Measurements from ENCODE around the gene PRPF6. TPM values are rescaled to one million over a fixed set of nuclear protein-coding genes. Genes with fewer than 3 reads are reported as not detected.

The PRPF6 gene
- total RNA-seq, 1 donor from 2014 or later = 81.5 TPM

DNA sequence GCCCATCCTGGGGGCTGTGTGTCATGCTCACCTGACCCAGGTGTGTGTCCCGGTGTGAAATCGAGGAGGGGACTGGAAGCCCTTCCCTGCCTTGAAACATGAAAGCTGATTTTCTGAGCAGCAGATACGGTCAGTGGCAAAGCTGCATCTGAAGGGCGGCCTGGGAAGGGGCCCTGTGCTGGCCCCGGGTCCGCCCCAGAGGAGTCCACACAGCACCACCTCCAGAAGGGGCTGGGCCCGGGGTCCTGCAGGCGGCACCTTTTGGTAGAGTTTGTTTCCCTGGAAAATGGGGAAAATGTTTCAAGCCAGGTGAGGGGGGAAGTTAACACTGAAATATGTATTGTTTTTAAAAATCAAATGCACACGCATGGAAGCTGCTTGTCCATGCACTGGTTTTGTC, 45.5 kb upstream of the PRPF6 start:
- Mint-ChIP-seq H3K4me3 (no peak overlapping the region), H3K4me1 (no peaks in the 10 kb centered on the region), H3K27me3 (ENCODE audit: low read depth) (no peaks in the 10 kb centered on the region), H3K36me3 (ENCODE audit: low read depth) (peaks cover 17% of the 10 kb centered on the region), H3K9me3 (no peaks in the 10 kb centered on the region), H3K27ac (ENCODE audit: unreplicated experiment) (no peak overlapping the region)
- TF ChIP-seq, protein P1, sequence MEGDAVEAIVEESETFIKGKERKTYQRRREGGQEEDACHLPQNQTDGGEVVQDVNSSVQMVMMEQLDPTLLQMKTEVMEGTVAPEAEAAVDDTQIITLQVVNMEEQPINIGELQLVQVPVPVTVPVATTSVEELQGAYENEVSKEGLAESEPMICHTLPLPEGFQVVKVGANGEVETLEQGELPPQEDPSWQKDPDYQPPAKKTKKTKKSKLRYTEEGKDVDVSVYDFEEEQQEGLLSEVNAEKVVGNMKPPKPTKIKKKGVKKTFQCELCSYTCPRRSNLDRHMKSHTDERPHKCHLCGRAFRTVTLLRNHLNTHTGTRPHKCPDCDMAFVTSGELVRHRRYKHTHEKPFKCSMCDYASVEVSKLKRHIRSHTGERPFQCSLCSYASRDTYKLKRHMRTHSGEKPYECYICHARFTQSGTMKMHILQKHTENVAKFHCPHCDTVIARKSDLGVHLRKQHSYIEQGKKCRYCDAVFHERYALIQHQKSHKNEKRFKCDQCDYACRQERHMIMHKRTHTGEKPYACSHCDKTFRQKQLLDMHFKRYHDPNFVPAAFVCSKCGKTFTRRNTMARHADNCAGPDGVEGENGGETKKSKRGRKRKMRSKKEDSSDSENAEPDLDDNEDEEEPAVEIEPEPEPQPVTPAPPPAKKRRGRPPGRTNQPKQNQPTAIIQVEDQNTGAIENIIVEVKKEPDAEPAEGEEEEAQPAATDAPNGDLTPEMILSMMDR (conservative IDR thresholded peaks at IDR 0.05) = no peak
- no peak for DNase-seq (ENCODE audit: low read depth, low spot score)

DNA sequence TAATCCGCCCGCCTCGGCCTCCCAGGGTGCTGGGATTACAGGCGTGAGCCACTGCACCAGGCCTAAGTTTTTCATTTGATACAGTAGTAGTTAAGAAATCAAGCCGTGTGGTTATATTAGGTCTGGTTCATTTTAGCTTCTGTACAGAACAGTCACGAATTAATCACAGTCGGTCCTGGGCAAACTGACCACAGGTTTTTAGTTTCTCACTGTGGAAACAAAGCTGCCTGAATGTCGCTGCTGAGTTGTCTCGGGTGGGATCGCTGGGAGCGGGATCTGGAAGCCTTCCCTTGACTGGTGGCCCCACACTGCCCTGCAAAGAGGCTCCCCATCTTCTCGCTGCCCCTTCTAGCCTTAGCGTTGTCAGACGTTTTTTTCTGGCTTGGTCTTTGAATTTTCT, 43.3 kb upstream of the PRPF6 start:
- H3K4me1 Mint-ChIP-seq = peaks cover 4% of the 10 kb centered on the region
- no peak for DNase-seq (ENCODE audit: low read depth, low spot score)
- H3K27ac Mint-ChIP-seq (ENCODE audit: unreplicated experiment) = no peak overlapping the region
- no peaks in the 10 kb centered on the region for H3K27me3 Mint-ChIP-seq (ENCODE audit: low read depth)
- TF ChIP-seq, protein P1 (conservative IDR thresholded peaks at IDR 0.05) = no peak
- no peak overlapping the region for H3K4me3 Mint-ChIP-seq
- no peaks in the 10 kb centered on the region for H3K9me3 Mint-ChIP-seq
- H3K36me3 Mint-ChIP-seq (ENCODE audit: low read depth) = peaks cover 17% of the 10 kb centered on the region

DNA sequence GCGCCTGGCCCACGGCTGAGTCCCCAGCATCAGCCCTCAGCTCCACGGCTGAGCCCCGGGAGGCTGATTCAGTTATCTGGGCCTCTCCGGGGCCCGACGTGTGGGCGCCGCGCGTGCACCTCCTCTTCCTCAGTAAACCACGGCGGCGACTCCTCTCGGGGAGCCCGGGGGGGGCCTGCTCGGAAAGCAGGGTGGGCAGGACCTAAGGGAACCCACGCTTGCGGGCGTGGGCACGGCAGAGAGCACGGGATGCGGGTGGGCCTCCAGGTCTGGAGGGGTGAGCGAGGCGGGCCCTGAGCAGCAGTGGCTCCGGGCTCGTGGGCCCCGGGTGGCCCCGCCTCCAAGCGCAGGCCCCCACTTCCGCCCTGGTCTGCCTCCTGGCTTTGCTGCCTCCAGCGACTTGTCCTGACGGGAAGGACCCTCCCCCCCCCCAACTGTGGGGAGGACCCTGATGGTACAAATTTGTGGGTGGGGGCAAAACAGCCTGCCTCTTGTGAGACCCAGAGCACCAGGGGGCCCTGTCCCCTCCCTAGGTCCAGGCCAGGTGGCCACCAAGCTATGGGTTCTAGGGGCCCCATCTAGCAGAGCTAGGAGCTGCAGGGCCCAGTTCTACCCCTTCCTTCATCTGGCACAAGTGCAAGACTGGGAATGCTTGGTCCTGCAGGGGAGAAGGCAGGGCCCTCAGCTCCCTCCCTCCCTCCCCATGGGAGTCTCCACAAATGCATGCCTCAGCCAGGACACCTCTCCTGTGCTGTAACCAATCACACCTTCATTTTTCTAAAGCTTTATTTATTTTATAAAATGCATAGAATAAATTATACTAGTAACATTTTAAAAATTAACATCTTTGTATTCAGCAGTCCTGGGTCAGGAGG, 41.6 kb upstream of the PRPF6 start:
- H3K9me3 Mint-ChIP-seq = no peaks in the 10 kb centered on the region
- H3K27me3 Mint-ChIP-seq (ENCODE audit: low read depth) = no peaks in the 10 kb centered on the region
- H3K27ac Mint-ChIP-seq (ENCODE audit: unreplicated experiment) = no peak overlapping the region
- no peak for DNase-seq (ENCODE audit: low read depth, low spot score)
- TF ChIP-seq, protein P1 (conservative IDR thresholded peaks at IDR 0.05) = no peak
- H3K36me3 Mint-ChIP-seq (ENCODE audit: low read depth) = peaks cover 17% of the 10 kb centered on the region
- peaks cover 4% of the 10 kb centered on the region for H3K4me1 Mint-ChIP-seq
- no peak overlapping the region for H3K4me3 Mint-ChIP-seq

DNA sequence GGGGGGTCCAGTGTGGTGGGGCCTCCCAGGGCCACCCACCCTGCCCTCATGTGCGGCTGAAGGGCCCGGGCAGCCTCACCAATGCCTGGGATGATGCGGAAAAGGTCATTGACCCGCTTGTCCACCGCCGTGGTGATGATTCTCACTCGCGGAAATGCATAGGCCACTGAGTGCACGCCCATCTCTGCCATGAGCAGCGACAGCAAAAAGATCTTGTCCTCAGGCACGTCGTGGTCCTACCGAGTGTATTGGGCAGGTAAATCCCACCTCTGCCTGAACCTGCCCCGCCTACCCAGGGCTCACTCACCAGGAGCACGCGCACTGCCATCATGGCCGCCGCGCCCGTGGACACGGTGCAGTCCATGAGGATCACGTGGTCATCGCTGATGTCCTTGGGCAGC, 40.9 kb upstream of the PRPF6 start:
- TF ChIP-seq, protein P1 (conservative IDR thresholded peaks at IDR 0.05) = no peak
- Mint-ChIP-seq H3K4me3 (no peak overlapping the region), H3K27ac (ENCODE audit: unreplicated experiment) (no peak overlapping the region), H3K36me3 (ENCODE audit: low read depth) (peaks cover 13% of the 10 kb centered on the region), H3K4me1 (peaks cover 4% of the 10 kb centered on the region), H3K27me3 (ENCODE audit: low read depth) (no peaks in the 10 kb centered on the region), H3K9me3 (no peaks in the 10 kb centered on the region)
- DNase-seq (ENCODE audit: low read depth, low spot score) = no peak

DNA sequence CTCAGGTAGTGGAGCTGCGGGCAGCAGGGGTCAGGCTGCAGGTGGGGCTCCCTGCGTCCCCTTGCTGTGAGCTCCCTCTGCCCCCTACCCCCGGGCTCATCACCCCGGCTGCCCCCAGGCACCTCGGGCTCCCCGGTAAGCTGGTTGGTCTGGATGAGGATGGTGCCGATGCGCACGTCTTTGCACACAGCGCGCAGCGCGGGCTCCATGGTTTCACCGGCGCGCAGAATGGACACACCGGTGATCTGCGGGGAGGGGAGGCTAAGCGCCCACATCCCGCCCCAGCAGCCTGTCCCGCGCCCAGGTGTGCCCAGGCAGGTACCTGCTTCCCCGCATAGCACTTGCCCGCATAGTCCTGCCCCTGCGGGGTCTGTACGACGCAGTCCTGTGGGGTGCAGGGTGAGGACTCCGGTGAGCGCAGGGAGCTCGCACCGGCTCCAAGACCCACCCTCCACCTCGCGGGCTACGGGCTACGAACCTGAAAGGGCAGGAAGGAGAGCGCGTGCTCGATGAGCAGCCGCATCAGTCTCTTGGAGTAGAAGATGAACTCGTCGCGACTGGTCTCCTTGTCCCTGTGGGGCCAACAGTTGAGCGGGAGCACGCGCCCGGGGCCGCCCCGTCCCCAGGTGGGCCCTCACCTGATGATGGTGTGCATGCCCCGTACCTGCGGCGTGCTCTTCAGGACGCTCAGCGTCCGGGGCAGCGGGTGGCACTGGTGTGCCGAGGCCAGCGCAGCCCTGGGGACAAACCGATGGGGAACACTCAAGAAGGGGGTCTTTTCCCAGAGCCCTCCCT, 40.3 kb upstream of the PRPF6 start:
- TF ChIP-seq, protein P1 (conservative IDR thresholded peaks at IDR 0.05) = no peak
- Mint-ChIP-seq H3K27ac (ENCODE audit: unreplicated experiment) (no peak overlapping the region), H3K4me1 (peaks cover 4% of the 10 kb centered on the region), H3K4me3 (no peak overlapping the region), H3K27me3 (ENCODE audit: low read depth) (no peaks in the 10 kb centered on the region), H3K9me3 (no peaks in the 10 kb centered on the region), H3K36me3 (ENCODE audit: low read depth) (peaks cover 11% of the 10 kb centered on the region)
- DNase-seq (ENCODE audit: low read depth, low spot score) = no peak

Data from neural crest cell (in vitro differentiated cells).